ENCODE measurements around the gene GABARAP.

- TF ChIP-seq POLR2A (IDR thresholded peaks at IDR 0.05), result no peak
- no peak for TF ChIP-seq CTCF (IDR thresholded peaks at IDR 0.05)
Measured at GRCh38 chr17:7207120-7208001, 34.9 kb downstream of the GABARAP start.
